ENCODE measurements around the gene MYEOV. TPM values are rescaled to one million over a fixed set of nuclear protein-coding genes. Genes with fewer than 3 reads are reported as not detected.

MYEOV gene
- total and polyA plus RNA-seq, 9 of the 15 experiments (the other 6 are each of a cell fraction or from before 2014, with no cell fraction given), result 10.2 to 133 (median 32.2) TPM

DNA sequence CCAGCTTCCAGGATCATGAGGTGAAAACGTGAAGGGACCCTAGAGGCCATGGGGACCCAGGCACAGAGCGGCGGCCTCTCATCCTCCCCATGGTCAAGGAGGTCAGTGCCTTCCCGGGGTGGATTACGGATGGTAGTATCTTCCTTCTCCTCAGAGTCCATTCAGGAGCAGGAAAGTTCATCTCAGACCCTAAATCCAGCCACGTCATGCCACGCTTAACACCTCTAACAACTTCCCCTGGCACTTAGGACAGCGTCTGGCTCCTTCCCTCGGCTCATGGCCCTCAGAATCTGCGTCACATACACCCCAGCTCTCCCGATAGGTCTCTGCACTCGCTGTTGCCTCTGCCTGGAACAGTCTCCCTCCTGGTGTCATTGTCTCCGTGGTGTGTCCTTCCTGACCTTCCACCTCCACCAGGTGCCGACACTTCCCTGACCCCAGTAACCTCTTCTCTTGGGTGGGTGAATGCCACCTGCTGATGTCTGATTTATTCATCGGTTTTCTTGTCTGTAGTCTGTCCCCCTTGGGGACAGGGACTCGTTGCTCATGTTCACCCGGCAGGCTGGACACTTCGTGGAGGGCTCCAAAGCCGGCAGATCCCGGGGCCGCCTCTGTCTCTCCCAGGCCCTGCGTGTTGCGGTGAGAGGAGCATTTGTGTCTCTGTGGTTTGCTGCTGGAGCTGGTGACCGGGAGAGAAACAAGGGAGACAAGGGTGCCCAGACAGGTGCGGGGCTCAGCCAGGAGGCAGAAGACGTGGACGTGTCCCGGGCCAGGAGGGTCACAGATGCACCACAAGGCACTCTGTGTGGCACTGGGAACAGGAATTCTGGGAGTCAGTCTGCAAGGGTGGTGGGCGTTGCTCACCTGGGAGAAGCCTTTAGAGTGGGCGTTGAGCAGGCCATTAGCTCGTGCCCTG lies 1.4 kb downstream of the MYEOV start (continued):
- TF ChIP-seq, protein P1, sequence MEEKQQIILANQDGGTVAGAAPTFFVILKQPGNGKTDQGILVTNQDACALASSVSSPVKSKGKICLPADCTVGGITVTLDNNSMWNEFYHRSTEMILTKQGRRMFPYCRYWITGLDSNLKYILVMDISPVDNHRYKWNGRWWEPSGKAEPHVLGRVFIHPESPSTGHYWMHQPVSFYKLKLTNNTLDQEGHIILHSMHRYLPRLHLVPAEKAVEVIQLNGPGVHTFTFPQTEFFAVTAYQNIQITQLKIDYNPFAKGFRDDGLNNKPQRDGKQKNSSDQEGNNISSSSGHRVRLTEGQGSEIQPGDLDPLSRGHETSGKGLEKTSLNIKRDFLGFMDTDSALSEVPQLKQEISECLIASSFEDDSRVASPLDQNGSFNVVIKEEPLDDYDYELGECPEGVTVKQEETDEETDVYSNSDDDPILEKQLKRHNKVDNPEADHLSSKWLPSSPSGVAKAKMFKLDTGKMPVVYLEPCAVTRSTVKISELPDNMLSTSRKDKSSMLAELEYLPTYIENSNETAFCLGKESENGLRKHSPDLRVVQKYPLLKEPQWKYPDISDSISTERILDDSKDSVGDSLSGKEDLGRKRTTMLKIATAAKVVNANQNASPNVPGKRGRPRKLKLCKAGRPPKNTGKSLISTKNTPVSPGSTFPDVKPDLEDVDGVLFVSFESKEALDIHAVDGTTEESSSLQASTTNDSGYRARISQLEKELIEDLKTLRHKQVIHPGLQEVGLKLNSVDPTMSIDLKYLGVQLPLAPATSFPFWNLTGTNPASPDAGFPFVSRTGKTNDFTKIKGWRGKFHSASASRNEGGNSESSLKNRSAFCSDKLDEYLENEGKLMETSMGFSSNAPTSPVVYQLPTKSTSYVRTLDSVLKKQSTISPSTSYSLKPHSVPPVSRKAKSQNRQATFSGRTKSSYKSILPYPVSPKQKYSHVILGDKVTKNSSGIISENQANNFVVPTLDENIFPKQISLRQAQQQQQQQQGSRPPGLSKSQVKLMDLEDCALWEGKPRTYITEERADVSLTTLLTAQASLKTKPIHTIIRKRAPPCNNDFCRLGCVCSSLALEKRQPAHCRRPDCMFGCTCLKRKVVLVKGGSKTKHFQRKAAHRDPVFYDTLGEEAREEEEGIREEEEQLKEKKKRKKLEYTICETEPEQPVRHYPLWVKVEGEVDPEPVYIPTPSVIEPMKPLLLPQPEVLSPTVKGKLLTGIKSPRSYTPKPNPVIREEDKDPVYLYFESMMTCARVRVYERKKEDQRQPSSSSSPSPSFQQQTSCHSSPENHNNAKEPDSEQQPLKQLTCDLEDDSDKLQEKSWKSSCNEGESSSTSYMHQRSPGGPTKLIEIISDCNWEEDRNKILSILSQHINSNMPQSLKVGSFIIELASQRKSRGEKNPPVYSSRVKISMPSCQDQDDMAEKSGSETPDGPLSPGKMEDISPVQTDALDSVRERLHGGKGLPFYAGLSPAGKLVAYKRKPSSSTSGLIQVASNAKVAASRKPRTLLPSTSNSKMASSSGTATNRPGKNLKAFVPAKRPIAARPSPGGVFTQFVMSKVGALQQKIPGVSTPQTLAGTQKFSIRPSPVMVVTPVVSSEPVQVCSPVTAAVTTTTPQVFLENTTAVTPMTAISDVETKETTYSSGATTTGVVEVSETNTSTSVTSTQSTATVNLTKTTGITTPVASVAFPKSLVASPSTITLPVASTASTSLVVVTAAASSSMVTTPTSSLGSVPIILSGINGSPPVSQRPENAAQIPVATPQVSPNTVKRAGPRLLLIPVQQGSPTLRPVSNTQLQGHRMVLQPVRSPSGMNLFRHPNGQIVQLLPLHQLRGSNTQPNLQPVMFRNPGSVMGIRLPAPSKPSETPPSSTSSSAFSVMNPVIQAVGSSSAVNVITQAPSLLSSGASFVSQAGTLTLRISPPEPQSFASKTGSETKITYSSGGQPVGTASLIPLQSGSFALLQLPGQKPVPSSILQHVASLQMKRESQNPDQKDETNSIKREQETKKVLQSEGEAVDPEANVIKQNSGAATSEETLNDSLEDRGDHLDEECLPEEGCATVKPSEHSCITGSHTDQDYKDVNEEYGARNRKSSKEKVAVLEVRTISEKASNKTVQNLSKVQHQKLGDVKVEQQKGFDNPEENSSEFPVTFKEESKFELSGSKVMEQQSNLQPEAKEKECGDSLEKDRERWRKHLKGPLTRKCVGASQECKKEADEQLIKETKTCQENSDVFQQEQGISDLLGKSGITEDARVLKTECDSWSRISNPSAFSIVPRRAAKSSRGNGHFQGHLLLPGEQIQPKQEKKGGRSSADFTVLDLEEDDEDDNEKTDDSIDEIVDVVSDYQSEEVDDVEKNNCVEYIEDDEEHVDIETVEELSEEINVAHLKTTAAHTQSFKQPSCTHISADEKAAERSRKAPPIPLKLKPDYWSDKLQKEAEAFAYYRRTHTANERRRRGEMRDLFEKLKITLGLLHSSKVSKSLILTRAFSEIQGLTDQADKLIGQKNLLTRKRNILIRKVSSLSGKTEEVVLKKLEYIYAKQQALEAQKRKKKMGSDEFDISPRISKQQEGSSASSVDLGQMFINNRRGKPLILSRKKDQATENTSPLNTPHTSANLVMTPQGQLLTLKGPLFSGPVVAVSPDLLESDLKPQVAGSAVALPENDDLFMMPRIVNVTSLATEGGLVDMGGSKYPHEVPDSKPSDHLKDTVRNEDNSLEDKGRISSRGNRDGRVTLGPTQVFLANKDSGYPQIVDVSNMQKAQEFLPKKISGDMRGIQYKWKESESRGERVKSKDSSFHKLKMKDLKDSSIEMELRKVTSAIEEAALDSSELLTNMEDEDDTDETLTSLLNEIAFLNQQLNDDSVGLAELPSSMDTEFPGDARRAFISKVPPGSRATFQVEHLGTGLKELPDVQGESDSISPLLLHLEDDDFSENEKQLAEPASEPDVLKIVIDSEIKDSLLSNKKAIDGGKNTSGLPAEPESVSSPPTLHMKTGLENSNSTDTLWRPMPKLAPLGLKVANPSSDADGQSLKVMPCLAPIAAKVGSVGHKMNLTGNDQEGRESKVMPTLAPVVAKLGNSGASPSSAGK (IDR thresholded peaks at IDR 0.05), result peak; percentile 62
- peak; percentile 91 for TF ChIP-seq MTA1 (IDR thresholded peaks at IDR 0.05; ENCODE audit: borderline replicate concordance)
- TF ChIP-seq TEAD1 (CRISPR knock-in tag; IDR thresholded peaks at IDR 0.05), result peak in 1 of 2 experiments; percentile 4; a peak in 1 of 4 replicates
- no peak for TF ChIP-seq ARNT (IDR thresholded peaks at IDR 0.05)
- TF ChIP-seq ZNF695 (CRISPR knock-in tag; IDR thresholded peaks at IDR 0.05), result no peak
- TF ChIP-seq, protein P2, sequence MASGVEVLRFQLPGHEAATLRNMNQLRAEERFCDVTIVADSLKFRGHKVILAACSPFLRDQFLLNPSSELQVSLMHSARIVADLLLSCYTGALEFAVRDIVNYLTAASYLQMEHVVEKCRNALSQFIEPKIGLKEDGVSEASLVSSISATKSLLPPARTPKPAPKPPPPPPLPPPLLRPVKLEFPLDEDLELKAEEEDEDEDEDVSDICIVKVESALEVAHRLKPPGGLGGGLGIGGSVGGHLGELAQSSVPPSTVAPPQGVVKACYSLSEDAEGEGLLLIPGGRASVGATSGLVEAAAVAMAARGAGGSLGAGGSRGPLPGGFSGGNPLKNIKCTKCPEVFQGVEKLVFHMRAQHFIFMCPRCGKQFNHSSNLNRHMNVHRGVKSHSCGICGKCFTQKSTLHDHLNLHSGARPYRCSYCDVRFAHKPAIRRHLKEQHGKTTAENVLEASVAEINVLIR (CRISPR knock-in tag; IDR thresholded peaks at IDR 0.05), result 0 out of 2 replicates have a peak, but pooled peaks have one; percentile 45
- peak; percentile 19; the same call in 1 of the 2 replicates for TF ChIP-seq MAFF (IDR thresholded peaks at IDR 0.05; ENCODE audit: low read length)
- TF ChIP-seq CREB1 (IDR thresholded peaks at IDR 0.05), result peak; percentile 86
- peak; percentile 78 for TF ChIP-seq CREB1 (CRISPR knock-in tag; IDR thresholded peaks at IDR 0.05)
- TF ChIP-seq, protein P3, sequence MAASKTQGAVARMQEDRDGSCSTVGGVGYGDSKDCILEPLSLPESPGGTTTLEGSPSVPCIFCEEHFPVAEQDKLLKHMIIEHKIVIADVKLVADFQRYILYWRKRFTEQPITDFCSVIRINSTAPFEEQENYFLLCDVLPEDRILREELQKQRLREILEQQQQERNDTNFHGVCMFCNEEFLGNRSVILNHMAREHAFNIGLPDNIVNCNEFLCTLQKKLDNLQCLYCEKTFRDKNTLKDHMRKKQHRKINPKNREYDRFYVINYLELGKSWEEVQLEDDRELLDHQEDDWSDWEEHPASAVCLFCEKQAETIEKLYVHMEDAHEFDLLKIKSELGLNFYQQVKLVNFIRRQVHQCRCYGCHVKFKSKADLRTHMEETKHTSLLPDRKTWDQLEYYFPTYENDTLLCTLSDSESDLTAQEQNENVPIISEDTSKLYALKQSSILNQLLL (CRISPR knock-in tag; IDR thresholded peaks at IDR 0.05; ENCODE audit: borderline replicate concordance), result no peak
- TF ChIP-seq NCOA2 (IDR thresholded peaks at IDR 0.05; ENCODE audit: partially characterized antibody in 2 of 2), result no peak

Data from K562 (cell line).